UCSD-AML1 (cell line): ENCODE results near the gene VEPH1.

Experiments used
- DNase-seq: peaks from one replicate; lab custom pipeline; 2025; ENCODE audit not compliant: unreplicated experiment; lab: John Stamatoyannopoulos, UW

VEPH1 gene

GRCh38 chr3:157479464-157480243 lies 23.6 kb downstream of the VEPH1 start:
- no peak for DNase-seq

GRCh38 chr3:157477441-157477840 lies 25.8 kb downstream of the VEPH1 start:
- DNase-seq = no peak

- DNase-seq = no peak
Observed at GRCh38 chr3:157475921-157476414, 27.2 kb downstream of the VEPH1 start.

GRCh38 chr3:157472648-157473047 lies 30.6 kb downstream of the VEPH1 start:
- no peak for DNase-seq

GRCh38 chr3:157471064-157471463 lies 32.2 kb downstream of the VEPH1 start:
- DNase-seq = no peak

GRCh38 chr3:157469561-157470294 lies 33.5 kb downstream of the VEPH1 start:
- DNase-seq = no peak

- DNase-seq = no peak
Observed at GRCh38 chr3:157467200-157467599, 36.0 kb downstream of the VEPH1 start.

- no peak for DNase-seq
Observed at GRCh38 chr3:157465741-157466140, 37.5 kb downstream of the VEPH1 start.

GRCh38 chr3:157464321-157464720 lies 38.9 kb downstream of the VEPH1 start:
- DNase-seq = no peak

GRCh38 chr3:157463816-157464215 lies 39.4 kb downstream of the VEPH1 start:
- DNase-seq = no peak

- DNase-seq = no peak
Observed at GRCh38 chr3:157460253-157460652, 43.0 kb downstream of the VEPH1 start.

- DNase-seq = no peak
Observed at GRCh38 chr3:157459706-157460105, 43.5 kb downstream of the VEPH1 start.

- DNase-seq = no peak
Observed at GRCh38 chr3:157453824-157454223, 49.4 kb downstream of the VEPH1 start.

- DNase-seq = no peak
Observed at GRCh38 chr3:157452097-157452496, 51.1 kb downstream of the VEPH1 start.

- no peak for DNase-seq
Observed at GRCh38 chr3:157447026-157447694, 56.1 kb downstream of the VEPH1 start.

- no peak for DNase-seq
Observed at GRCh38 chr3:157445857-157446256, 57.4 kb downstream of the VEPH1 start.

GRCh38 chr3:157444797-157445184 lies 58.4 kb downstream of the VEPH1 start:
- no peak for DNase-seq

- no peak for DNase-seq
Observed at GRCh38 chr3:157443905-157444796, 59.1 kb downstream of the VEPH1 start.

- no peak for DNase-seq
Observed at GRCh38 chr3:157442729-157443128, 60.5 kb downstream of the VEPH1 start.

- no peak for DNase-seq
Observed at GRCh38 chr3:157441102-157441624, 62.1 kb downstream of the VEPH1 start.
